Measurements from ENCODE around the gene CYTH4. TPM values are rescaled to one million over a fixed set of nuclear protein-coding genes. Genes with fewer than 3 reads are reported as not detected.
A peak's percentile ranks its signal among the peaks of the same experiment; 100 is the strongest.

CYTH4 gene
- total and polyA plus RNA-seq, 2 donors (not counting 3 experiments of a cell fraction or from before 2014, with no cell fraction given), result 0.06 TPM; not detected in 1

DNA sequence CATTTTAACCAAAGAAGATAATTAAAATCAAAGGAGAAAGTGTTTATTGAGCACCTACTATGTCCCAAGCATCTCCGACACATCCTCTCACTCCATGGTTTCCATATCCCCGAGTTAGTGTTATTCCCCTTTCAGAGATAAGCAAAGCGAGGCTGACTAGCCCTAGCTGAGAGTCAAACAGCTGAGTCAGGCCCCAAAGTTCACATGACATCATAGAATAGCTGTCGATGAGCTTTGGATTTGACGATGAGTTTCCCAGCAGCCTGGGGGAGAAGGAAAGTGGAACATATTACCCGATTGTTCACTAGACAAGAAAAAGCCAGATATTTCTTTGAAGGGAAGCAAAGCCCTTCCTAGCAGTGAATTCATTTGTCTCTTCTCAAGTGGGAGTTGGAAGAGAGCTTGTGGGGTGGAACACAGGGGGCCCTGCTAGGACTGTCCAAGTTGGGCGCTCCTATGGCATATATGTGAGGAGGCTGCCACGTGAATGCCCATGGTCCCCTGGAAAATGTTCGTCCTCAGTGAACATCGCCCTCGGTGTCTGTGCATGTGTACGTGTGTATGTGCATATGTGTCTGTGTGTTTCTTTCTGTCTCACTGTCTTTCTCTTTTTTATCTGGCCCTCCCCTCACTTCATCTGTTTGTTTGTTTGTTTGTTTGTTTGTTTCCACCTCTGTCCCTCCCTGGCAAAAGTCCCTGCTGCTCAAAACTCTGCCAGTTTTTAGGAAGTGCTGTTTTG, 493 bp upstream of the CYTH4 start:
- no peak for DNase-seq (ENCODE audit: low read depth, low spot score)
- Histone ChIP-seq H3K36me3 (ENCODE audit: control insufficient read depth in 2 of 2, extremely low read depth in 1 of 2, insufficient read depth in 2 of 2, low read length in 2 of 2) (no peaks in the 10 kb centered on the region), H3K4me3 (replicated peaks in 1 of 3; ENCODE audit: insufficient read depth in 1 of 3, low read depth in 1 of 3, low read length in 3 of 3) (no peak overlapping the region), H3K9me1 (replicated peaks; ENCODE audit: control insufficient read depth, extremely low read depth, insufficient read depth, low read length) (no peaks in the 10 kb centered on the region), H3K9me3 (replicated peaks; ENCODE audit: control insufficient read depth, insufficient read depth, low read length) (no peaks in the 10 kb centered on the region), H4K20me1 (replicated peaks; ENCODE audit: control insufficient read depth, extremely low read depth, insufficient read depth, low read length) (no peaks in the 10 kb centered on the region), H3K27me3 (ENCODE audit: control insufficient read depth in 2 of 2, insufficient read depth in 2 of 2, low read length in 2 of 2) (no peaks in the 10 kb centered on the region), H3K4me1 (ENCODE audit: control insufficient read depth, extremely low read depth, insufficient read depth, low read length) (peaks cover 10% of the 10 kb centered on the region), H3K27ac (ENCODE audit: insufficient read depth, low read depth, low read length) (no peak overlapping the region), H3K9ac (replicated peaks; ENCODE audit: extremely low read depth, insufficient read depth, low read length) (no peak overlapping the region), H3K4me2 (ENCODE audit: insufficient read depth, low read length) (peak overlapping the region; percentile 13), H3K79me2 (ENCODE audit: control insufficient read depth, insufficient read depth, low read length) (no peaks in the 10 kb centered on the region), H2AFZ (ENCODE audit: low read depth, low read length) (peak overlapping the region; percentile 34)
- intact Hi-C loops (cut with micrococcal nuclease), result no loop called here
- dilution Hi-C loops (cut with MboI; ENCODE audit: extremely low pct_ligation_motif_present, low sequenced_read_pairs), result no loop called here
- FAIRE-seq, result no peak
- POLR2A ChIA-PET, result no interaction called here
- CTCF ChIA-PET, result interaction anchor here (0.9 to 1.0 kb wide), 2 partner anchors 22 kb away, joined by 3 to 4 read pairs; no protein-coding TSS in a partner anchor
- no peak for TF ChIP-seq EZH2 (IDR thresholded peaks at IDR 0.05; ENCODE audit: borderline replicate concordance, low read depth, low read length, severe bottlenecking)
- no peak for TF ChIP-seq FOS (IDR thresholded peaks at IDR 0.05; ENCODE audit: borderline replicate concordance, insufficient read depth, low read length)
- TF ChIP-seq GATA2 (IDR thresholded peaks at IDR 0.05; ENCODE audit: insufficient read depth, insufficient read length, low read depth, low read length), result no peak
- TF ChIP-seq, protein P1, sequence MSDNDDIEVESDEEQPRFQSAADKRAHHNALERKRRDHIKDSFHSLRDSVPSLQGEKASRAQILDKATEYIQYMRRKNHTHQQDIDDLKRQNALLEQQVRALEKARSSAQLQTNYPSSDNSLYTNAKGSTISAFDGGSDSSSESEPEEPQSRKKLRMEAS (IDR thresholded peaks at IDR 0.05; ENCODE audit: insufficient read depth, insufficient read length), result no peak
- TF ChIP-seq JUN (IDR thresholded peaks at IDR 0.05; ENCODE audit: borderline replicate concordance, insufficient read depth, insufficient read length, low read depth), result no peak
- no peak for TF ChIP-seq MYC (IDR thresholded peaks at IDR 0.05; ENCODE audit: low read depth, low read length)
- TF ChIP-seq, protein P2, sequence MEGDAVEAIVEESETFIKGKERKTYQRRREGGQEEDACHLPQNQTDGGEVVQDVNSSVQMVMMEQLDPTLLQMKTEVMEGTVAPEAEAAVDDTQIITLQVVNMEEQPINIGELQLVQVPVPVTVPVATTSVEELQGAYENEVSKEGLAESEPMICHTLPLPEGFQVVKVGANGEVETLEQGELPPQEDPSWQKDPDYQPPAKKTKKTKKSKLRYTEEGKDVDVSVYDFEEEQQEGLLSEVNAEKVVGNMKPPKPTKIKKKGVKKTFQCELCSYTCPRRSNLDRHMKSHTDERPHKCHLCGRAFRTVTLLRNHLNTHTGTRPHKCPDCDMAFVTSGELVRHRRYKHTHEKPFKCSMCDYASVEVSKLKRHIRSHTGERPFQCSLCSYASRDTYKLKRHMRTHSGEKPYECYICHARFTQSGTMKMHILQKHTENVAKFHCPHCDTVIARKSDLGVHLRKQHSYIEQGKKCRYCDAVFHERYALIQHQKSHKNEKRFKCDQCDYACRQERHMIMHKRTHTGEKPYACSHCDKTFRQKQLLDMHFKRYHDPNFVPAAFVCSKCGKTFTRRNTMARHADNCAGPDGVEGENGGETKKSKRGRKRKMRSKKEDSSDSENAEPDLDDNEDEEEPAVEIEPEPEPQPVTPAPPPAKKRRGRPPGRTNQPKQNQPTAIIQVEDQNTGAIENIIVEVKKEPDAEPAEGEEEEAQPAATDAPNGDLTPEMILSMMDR (IDR thresholded peaks at IDR 0.05; ENCODE audit: extremely low read depth in 1 of 2, insufficient read depth in 1 of 2, low read depth in 1 of 2, low read length in 2 of 2), result no peak
- TF ChIP-seq POLR2A (IDR thresholded peaks at IDR 0.05; ENCODE audit: low read depth, low read length), result no peak
- no peak for TF ChIP-seq POLR2AphosphoS5 (IDR thresholded peaks at IDR 0.05; ENCODE audit: insufficient read depth, low read depth, low read length)
- BruUV-seq (replicated peaks), result no TSS peak

Data from endothelial cell of umbilical vein (primary cell).